SK-N-SH (cell line): ENCODE data around the gene MUS81. TPM values are rescaled to one million over a fixed set of nuclear protein-coding genes. Genes with fewer than 3 reads are reported as not detected.

Experiments
- CTCF ChIA-PET: fragments of 300-600, 350-600 bp; formaldehyde crosslinking; extraction: SDS; loops from one replicate; lab custom pipeline; 2021; lab: Yijun Ruan, JAX
- POLR2A ChIA-PET: fragments of 350-600 bp; sonication (Branson Sonifier 250); formaldehyde crosslinking; extraction: SDS; loops from one replicate; lab custom pipeline; 2020; ENCODE audit warnings: antibody characterized with exemption, inconsistent platforms; lab: Yijun Ruan, JAX
- DNase-seq: peaks from one replicate; pipeline ENCODE4 v3.0.0; 2012
- H2AFZ ChIP-seq: fragments of 200-600 bp; sonication (generic); 2 replicates; pipeline ENCODE4 v1.8.1; 2016; ENCODE audit warnings: antibody characterized with exemption, mild to moderate bottlenecking, low read depth
- H3F3A ChIP-seq: fragments of 200-600 bp; sonication (generic); replicated peaks from 2 replicates; pipeline ENCODE3; 2016; ENCODE audit warnings: antibody characterized with exemption, mild to moderate bottlenecking; ENCODE audit not compliant: insufficient read depth
- H3K27ac ChIP-seq, 2 experiments: fragments of 200-500 bp in 1 of 2; fragments of 200-600 bp in 1 of 2; sonication (Bioruptor generic) in 1 of 2; sonication (generic), shearing (Covaris generic) in 1 of 2; 2 replicates each; pipeline versions ENCODE4 v1.5.1 to v1.6.1; 2014 to 2016; ENCODE audit warnings: low read depth in 2 of 2, inconsistent platforms in 1 of 2, low read length in 1 of 2, mild to moderate bottlenecking in 1 of 2, mixed read lengths in 1 of 2
- H3K27me3 ChIP-seq: fragments of 200-600 bp; sonication (generic), shearing (Covaris generic); 2 replicates; pipeline ENCODE4 v1.6.1; 2016; ENCODE audit warnings: mixed run types; ENCODE audit not compliant: insufficient read depth
- H3K36me3 ChIP-seq, 2 experiments: fragments of 200-500 bp in 1 of 2; fragments of 200-600 bp in 1 of 2; sonication (Bioruptor generic) in 1 of 2; sonication (generic) in 1 of 2; replicated peaks in 1 of 2; 2 replicates each; pipeline versions ENCODE3 to v1.5.1; 2014 to 2016; ENCODE audit warnings: low read length in 1 of 2, mild to moderate bottlenecking in 1 of 2; ENCODE audit not compliant: insufficient read depth in 2 of 2, control insufficient read depth in 1 of 2
- H3K4me1 ChIP-seq, 2 experiments: fragments of 200-500 bp in 1 of 2; fragments of 200-600 bp in 1 of 2; sonication (Bioruptor generic) in 1 of 2; sonication (generic), shearing (Covaris generic) in 1 of 2; 2 replicates each; pipeline versions ENCODE4 v1.5.1 to v1.6.1; 2014 to 2016; ENCODE audit warnings: low read depth in 1 of 2, low read length in 1 of 2, mixed run types in 1 of 2; ENCODE audit not compliant: insufficient read depth in 2 of 2, control insufficient read depth in 1 of 2
- H3K4me2 ChIP-seq: fragments of 200-600 bp; sonication (generic), shearing (Covaris generic); 2 replicates; pipeline ENCODE4 v1.6.1; 2017; ENCODE audit warnings: mixed run types
- H3K4me3 ChIP-seq, 2 experiments: fragments of 200-500 bp in 1 of 2; fragments of 200-600 bp in 1 of 2; sonication (Bioruptor generic) in 1 of 2; sonication (generic), shearing (Covaris generic) in 1 of 2; 2 replicates each; pipeline versions ENCODE4 v1.5.1 to v1.8.1; 2014 to 2016; ENCODE audit warnings: low read depth in 2 of 2, inconsistent platforms in 1 of 2, low read length in 1 of 2, mild to moderate bottlenecking in 1 of 2, mixed read lengths in 1 of 2, moderate library complexity in 1 of 2
- H3K79me2 ChIP-seq: fragments of 200-600 bp; sonication (generic); 2 replicates; pipeline ENCODE4 v1.8.1; 2017; ENCODE audit warnings: mild to moderate bottlenecking; ENCODE audit not compliant: insufficient read depth
- H3K9ac ChIP-seq: fragments of 200-600 bp; sonication (generic); 2 replicates; pipeline ENCODE4 v1.6.1; 2017; ENCODE audit warnings: mixed run types
- H3K9me2 ChIP-seq: fragments of 200-600 bp; sonication (generic); 2 replicates; pipeline ENCODE4 v1.6.1; 2017; ENCODE audit warnings: mixed run types
- H3K9me3 ChIP-seq: fragments of 200-600 bp; sonication (generic); 2 replicates; pipeline ENCODE4 v1.6.1; 2017; ENCODE audit warnings: mixed run types, mild to moderate bottlenecking, moderate library complexity
- H4K20me1 ChIP-seq: fragments of 200-600 bp; sonication (generic); 2 replicates; pipeline ENCODE4 v1.6.1; 2017; ENCODE audit warnings: mild to moderate bottlenecking, mixed run types; ENCODE audit not compliant: insufficient read depth
- ELF1 ChIP-seq: IDR thresholded peaks from 2 replicates; pipeline ENCODE4 v1.4.0; 2012
- EZH2phosphoT487 ChIP-seq: fragments of 200-600 bp; sonication (generic); IDR thresholded peaks from 2 replicates; pipeline ENCODE4 v1.6.1; 2017; ENCODE audit warnings: low read depth, mixed run types, mild to moderate bottlenecking, antibody characterized with exemption, moderate library complexity, borderline replicate concordance
- FOSL2 ChIP-seq: IDR thresholded peaks from 2 replicates; pipeline ENCODE4 v1.4.0; 2012; ENCODE audit warnings: low read depth, mild to moderate bottlenecking, moderate library complexity, borderline replicate concordance
- FOXM1 ChIP-seq: IDR thresholded peaks from 2 replicates; pipeline ENCODE4 v1.4.0; 2012; ENCODE audit warnings: low read depth, mild to moderate bottlenecking
- GATA2 ChIP-seq: sonication (generic); formaldehyde crosslinking; IDR thresholded peaks from 2 replicates; pipeline ENCODE4 v1.5.0; 2020; ENCODE audit warnings: mild to moderate bottlenecking, missing genetic modification reagents
- NFIC ChIP-seq: IDR thresholded peaks from 2 replicates; pipeline ENCODE4 v1.4.0; 2012; ENCODE audit warnings: borderline replicate concordance
- POLR2AphosphoS5 ChIP-seq: IDR thresholded peaks from 2 replicates; pipeline ENCODE4 v1.6.1; 2012; ENCODE audit warnings: low read depth, low read length
- RAD21 ChIP-seq: IDR thresholded peaks from 2 replicates; pipeline ENCODE4 v1.6.1; 2012; ENCODE audit warnings: mild to moderate bottlenecking, low read length
- RCOR1 ChIP-seq: fragments of 150-350 bp; IDR thresholded peaks from 2 replicates; pipeline ENCODE4 v1.6.1; 2017; ENCODE audit warnings: antibody characterized with exemption, low read length
- RFX5 ChIP-seq: IDR thresholded peaks from 2 replicates; pipeline ENCODE4 v1.6.1; 2012; ENCODE audit warnings: mild to moderate bottlenecking, improper control_type of control experiment, low read length
- SIN3A ChIP-seq: IDR thresholded peaks from 2 replicates; pipeline ENCODE4 v1.6.1; 2012; ENCODE audit warnings: low read depth, mild to moderate bottlenecking, low read length, moderate library complexity, borderline replicate concordance
- SMC3 ChIP-seq: IDR thresholded peaks from 2 replicates; pipeline ENCODE4 v1.6.1; 2012; ENCODE audit warnings: low read depth, low read length, improper control_type of control experiment
- TAF1 ChIP-seq: IDR thresholded peaks from 2 replicates; pipeline ENCODE4 v1.6.1; 2012; ENCODE audit warnings: low read depth, mild to moderate bottlenecking, low read length, moderate library complexity, borderline replicate concordance
- TCF12 ChIP-seq: IDR thresholded peaks from 2 replicates; pipeline ENCODE4 v1.4.0; 2012
- TEAD4 ChIP-seq: IDR thresholded peaks from 2 replicates; pipeline ENCODE4 v1.4.0; 2012; ENCODE audit warnings: mild to moderate bottlenecking, borderline replicate concordance; ENCODE audit not compliant: insufficient read depth
- YY1 ChIP-seq: IDR thresholded peaks from 2 replicates; pipeline ENCODE4 v1.4.0; 2012; ENCODE audit warnings: low read depth, mild to moderate bottlenecking
- WGBS: methylation state at CpG from one replicate; pipeline ENCODE4 v1.1.6; 2017; ENCODE audit warnings: low lambda C conversion rate; 5-methylcytosine and 5-hydroxymethylcytosine counted together
- polyA plus RNA-seq, 3 experiments: library from polyadenylated mRNA; depleted of rRNA; stranded (reverse); fragments of >200 nt; gene quantifications; 2 replicates each; pipeline ENCODE4 v1.2.3, GENCODE V29; 2012
- TF ChIP-seq, protein P1 (sequence below): fragments of 150-350 bp; IDR thresholded peaks from 2 replicates; pipeline ENCODE4 v1.6.1; 2016; ENCODE audit warnings: mild to moderate bottlenecking, low read depth, low read length
- TF ChIP-seq, protein P2 (sequence below): fragments of 200-600 bp; sonication (generic); IDR thresholded peaks from 2 replicates; pipeline ENCODE4 v1.6.1; 2017; ENCODE audit warnings: antibody characterized with exemption, mild to moderate bottlenecking, moderate library complexity
- TF ChIP-seq, protein P3 (sequence below): fragments of 150-350 bp; IDR thresholded peaks from 2 replicates; pipeline ENCODE4 v1.6.1; 2017; ENCODE audit warnings: antibody characterized with exemption, low read length, low read depth, borderline replicate concordance
- TF ChIP-seq, protein P4 (sequence below): IDR thresholded peaks from 2 replicates; pipeline ENCODE4; 2012

The MUS81 gene
- polyA plus RNA-seq, 1 of the 3 experiments (the other 2 are of a cell fraction) = 58.2 TPM

DNA sequence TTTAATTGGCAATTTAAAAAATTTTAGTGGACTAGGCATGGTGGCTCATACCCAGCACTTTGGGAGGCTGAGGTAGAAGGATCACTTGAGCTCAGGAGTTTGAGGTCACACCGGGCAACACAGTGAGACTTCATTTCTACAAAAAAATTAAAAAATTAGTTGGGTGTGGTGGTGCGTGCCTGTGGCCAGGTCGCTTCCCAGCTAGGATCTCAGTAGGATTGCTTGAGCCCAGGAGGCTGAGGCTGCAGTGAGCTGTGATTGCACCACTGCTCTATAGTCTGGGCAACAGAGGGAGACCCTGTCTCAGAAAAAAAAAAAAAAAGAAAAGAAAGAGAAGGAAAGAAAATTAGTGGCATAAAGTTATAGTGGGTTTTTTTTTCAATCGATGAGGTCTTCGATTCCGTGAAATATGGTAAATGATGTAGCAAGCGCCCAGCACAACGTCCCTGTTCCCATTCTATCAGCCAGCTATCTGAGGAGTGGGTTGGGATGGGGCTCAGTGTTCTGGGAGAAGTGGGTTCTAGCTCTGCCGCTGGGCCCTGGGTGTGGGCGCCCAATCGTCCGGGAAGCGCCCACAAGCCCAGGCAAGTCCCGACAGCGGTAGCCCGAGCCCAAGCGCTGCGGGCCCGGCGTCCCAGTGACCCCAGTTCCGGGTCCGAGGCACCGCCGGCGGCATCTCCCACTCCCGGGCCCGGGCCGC is 38.6 kb downstream of the MUS81 start:
- POLR2A ChIA-PET = no interaction called here
- H2AFZ ChIP-seq = no peak overlapping the region
- TF ChIP-seq NFIC = no peak
- peak; percentile 40; the same call in 1 of the 2 replicates for TF ChIP-seq TAF1
- TF ChIP-seq RCOR1 = no peak
- TF ChIP-seq, protein P1, sequence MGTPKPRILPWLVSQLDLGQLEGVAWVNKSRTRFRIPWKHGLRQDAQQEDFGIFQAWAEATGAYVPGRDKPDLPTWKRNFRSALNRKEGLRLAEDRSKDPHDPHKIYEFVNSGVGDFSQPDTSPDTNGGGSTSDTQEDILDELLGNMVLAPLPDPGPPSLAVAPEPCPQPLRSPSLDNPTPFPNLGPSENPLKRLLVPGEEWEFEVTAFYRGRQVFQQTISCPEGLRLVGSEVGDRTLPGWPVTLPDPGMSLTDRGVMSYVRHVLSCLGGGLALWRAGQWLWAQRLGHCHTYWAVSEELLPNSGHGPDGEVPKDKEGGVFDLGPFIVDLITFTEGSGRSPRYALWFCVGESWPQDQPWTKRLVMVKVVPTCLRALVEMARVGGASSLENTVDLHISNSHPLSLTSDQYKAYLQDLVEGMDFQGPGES = no peak
- peak; percentile 64; the same call in 1 of the 2 replicates for TF ChIP-seq ELF1
- TF ChIP-seq FOXM1 = no peak
- H3K4me2 ChIP-seq = peak overlapping the region; percentile 89
- no peak for DNase-seq
- peaks cover 53% of the 10 kb centered on the region for H4K20me1 ChIP-seq
- peak overlapping the region; percentile 97 for H3K9ac ChIP-seq
- peaks cover 64% of the 10 kb centered on the region for H3F3A ChIP-seq
- 27% methylated on average over 8 of the region's 28 CpGs for WGBS
- no peaks in the 10 kb centered on the region for H3K27me3 ChIP-seq
- CTCF ChIA-PET = interaction anchor here (0.6 to 4.6 kb wide), 5 partner anchors 10 to 67 kb away, joined by 3 to 36 read pairs (median 20); partner anchors contain the start of genes CCDC85B and FIBP
- peaks cover 0 to 35% of the 10 kb centered on the region in 2 experiments for H3K36me3 ChIP-seq
- H3K9me2 ChIP-seq = no peaks in the 10 kb centered on the region
- no peaks in the 10 kb centered on the region for H3K9me3 ChIP-seq
- peaks cover 6 to 47% of the 10 kb centered on the region in 2 experiments; a peak in 3 of 4 replicates for H3K4me1 ChIP-seq
- H3K79me2 ChIP-seq = peaks cover 87% of the 10 kb centered on the region
- H3K27ac ChIP-seq = peak overlapping the region in 1 of 2 experiments; percentile 95; a peak in 3 of 4 replicates
- H3K4me3 ChIP-seq = peak overlapping the region; percentile 59 to 82

DNA sequence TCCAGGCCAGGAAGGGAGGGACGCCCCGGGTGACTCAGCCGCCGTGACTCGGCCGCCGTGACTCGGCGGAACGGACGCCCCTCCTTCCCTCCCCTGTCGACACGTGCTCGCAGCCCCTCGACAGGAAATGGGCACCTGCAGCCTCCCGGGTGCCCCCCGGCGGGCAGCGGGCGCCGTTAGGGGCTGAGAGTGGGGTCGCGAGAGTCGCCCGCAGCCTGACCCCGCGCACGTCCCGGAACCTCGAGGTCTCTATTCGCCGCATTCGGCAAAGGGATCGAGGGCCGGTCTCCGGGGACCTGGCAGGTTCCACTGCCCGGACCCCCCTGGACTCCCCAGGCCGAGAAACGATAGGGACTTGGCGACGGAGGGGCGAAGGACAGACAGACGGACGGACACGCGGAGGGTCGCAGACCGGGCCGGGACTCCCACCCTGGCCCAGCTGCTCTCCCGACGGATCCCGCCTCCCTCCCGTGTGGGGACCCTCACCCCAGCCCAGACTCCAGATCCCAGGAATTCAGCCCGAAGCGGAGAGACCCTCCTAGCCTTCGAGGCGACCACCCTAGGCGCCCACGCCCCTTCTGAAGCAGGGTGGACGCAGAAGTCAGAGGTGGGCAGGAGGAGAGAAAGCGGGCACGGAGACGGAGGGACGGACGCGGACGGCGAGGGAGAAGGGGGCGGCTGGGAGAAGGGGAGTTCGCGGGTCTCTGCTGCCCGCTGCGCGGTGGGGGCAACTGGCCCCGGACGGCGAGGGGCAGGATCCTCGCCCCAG is 39.3 kb downstream of the MUS81 start:
- ChIA-PET POLR2A (no interaction called here), CTCF (interaction anchor here (1.0 to 4.6 kb wide), 4 partner anchors 11 to 40 kb away, joined by 3 to 36 read pairs (median 35); partner anchors contain the start of genes CCDC85B, FIBP and MUS81)
- Histone ChIP-seq H3K4me2 (peak overlapping the region; percentile 89), H3K79me2 (peaks cover 87% of the 10 kb centered on the region), H2AFZ (no peak overlapping the region), H3K9me2 (no peaks in the 10 kb centered on the region), H3K4me3 (peak overlapping the region; percentile 59 to 82), H3K4me1 (peaks cover 0 to 44% of the 10 kb centered on the region in 2 experiments; a peak in 3 of 4 replicates), H3K9me3 (no peaks in the 10 kb centered on the region), H4K20me1 (peaks cover 45% of the 10 kb centered on the region), H3K36me3 (peaks cover 0 to 35% of the 10 kb centered on the region in 2 experiments), H3K27me3 (no peaks in the 10 kb centered on the region), H3K9ac (peak overlapping the region; percentile 97), H3F3A (peaks cover 65% of the 10 kb centered on the region), H3K27ac (peak overlapping the region in 1 of 2 experiments; percentile 95; a peak in 3 of 4 replicates)
- 0% methylated on average over 8 of the region's 78 CpGs for WGBS
- DNase-seq = peak; percentile 71
- peak; percentile 82 for TF ChIP-seq FOSL2
- TF ChIP-seq RFX5 = no peak
- TF ChIP-seq TEAD4 = 0 out of 2 replicates have a peak, but pooled peaks have one; percentile 40
- TF ChIP-seq, protein P2, sequence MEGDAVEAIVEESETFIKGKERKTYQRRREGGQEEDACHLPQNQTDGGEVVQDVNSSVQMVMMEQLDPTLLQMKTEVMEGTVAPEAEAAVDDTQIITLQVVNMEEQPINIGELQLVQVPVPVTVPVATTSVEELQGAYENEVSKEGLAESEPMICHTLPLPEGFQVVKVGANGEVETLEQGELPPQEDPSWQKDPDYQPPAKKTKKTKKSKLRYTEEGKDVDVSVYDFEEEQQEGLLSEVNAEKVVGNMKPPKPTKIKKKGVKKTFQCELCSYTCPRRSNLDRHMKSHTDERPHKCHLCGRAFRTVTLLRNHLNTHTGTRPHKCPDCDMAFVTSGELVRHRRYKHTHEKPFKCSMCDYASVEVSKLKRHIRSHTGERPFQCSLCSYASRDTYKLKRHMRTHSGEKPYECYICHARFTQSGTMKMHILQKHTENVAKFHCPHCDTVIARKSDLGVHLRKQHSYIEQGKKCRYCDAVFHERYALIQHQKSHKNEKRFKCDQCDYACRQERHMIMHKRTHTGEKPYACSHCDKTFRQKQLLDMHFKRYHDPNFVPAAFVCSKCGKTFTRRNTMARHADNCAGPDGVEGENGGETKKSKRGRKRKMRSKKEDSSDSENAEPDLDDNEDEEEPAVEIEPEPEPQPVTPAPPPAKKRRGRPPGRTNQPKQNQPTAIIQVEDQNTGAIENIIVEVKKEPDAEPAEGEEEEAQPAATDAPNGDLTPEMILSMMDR = no peak; the same call in 1 of the 2 replicates
- TF ChIP-seq SIN3A = peak; percentile 85; the same call in 1 of the 2 replicates
- TF ChIP-seq FOXM1 = peak; percentile 57
- TF ChIP-seq, protein P3, sequence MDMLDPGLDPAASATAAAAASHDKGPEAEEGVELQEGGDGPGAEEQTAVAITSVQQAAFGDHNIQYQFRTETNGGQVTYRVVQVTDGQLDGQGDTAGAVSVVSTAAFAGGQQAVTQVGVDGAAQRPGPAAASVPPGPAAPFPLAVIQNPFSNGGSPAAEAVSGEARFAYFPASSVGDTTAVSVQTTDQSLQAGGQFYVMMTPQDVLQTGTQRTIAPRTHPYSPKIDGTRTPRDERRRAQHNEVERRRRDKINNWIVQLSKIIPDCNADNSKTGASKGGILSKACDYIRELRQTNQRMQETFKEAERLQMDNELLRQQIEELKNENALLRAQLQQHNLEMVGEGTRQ = no peak
- no peak for TF ChIP-seq GATA2
- TF ChIP-seq NFIC = no peak; the same call in 1 of the 2 replicates
- no peak for TF ChIP-seq EZH2phosphoT487
- no peak for TF ChIP-seq SMC3
- TF ChIP-seq TCF12 = no peak
- peak; percentile 40; the same call in 1 of the 2 replicates for TF ChIP-seq YY1
- TF ChIP-seq POLR2AphosphoS5 = no peak
- no peak for TF ChIP-seq RAD21
- TF ChIP-seq, protein P4, sequence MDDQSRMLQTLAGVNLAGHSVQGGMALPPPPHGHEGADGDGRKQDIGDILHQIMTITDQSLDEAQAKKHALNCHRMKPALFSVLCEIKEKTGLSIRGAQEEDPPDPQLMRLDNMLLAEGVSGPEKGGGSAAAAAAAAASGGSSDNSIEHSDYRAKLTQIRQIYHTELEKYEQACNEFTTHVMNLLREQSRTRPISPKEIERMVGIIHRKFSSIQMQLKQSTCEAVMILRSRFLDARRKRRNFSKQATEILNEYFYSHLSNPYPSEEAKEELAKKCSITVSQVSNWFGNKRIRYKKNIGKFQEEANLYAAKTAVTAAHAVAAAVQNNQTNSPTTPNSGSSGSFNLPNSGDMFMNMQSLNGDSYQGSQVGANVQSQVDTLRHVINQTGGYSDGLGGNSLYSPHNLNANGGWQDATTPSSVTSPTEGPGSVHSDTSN = no peak
